ENCODE measurements around the gene CAPN11. TPM values are rescaled to one million over a fixed set of nuclear protein-coding genes. Genes with fewer than 3 reads are reported as not detected.

CAPN11 gene
- total RNA-seq, 4 donors from 2014 or later = 0.19 to 0.45 (median 0.27) TPM; not detected in 1

- H3K27ac ChIP-seq = no peak overlapping the region
- H3K4me1 ChIP-seq = no peaks in the 10 kb centered on the region
- H3K36me3 ChIP-seq = peaks cover 0 to 24% of the 10 kb centered on the region in 2 donors
- H3K4me3 ChIP-seq = no peak overlapping the region
- H3K27me3 ChIP-seq = no peaks in the 10 kb centered on the region
- no peak for ATAC-seq
- no peak for TF ChIP-seq EP300 (IDR thresholded peaks at IDR 0.05)
- no peaks in the 10 kb centered on the region for H3K9me3 ChIP-seq
- WGBS, 2 donors (ENCODE audit: low coverage in 1 of 2) = 44 to 73% methylated on average over 4 of the region's 11 CpGs
These were observed 1.5 kb upstream of the CAPN11 start for GRCh38 chr6:44157152-44157521.

DNA sequence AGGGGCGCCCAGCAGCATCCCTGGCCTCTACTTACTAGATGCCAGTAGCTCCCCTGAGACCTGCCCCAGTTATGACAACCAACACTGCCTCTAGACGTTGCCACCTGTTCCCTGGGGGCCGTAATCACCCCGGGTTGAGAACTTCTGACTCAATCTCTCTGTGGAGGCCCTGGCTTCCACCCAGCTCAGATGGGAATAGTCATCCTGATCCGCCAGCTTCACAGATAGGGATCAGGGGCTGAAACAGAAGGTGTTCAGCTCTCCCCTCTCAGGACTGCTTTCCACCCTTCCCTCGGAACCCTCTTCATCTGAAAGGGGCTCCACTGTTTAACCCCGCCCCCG, 3.3 kb downstream of the CAPN11 start:
- peaks cover 21% of the 10 kb centered on the region for H3K27me3 ChIP-seq
- no peaks in the 10 kb centered on the region for H3K36me3 ChIP-seq
- TF ChIP-seq POLR2AphosphoS5 (IDR thresholded peaks at IDR 0.05) (no peak), POLR2A (IDR thresholded peaks at IDR 0.05) (no peak), CTCF (IDR thresholded peaks at IDR 0.05) (no peak), EP300 (IDR thresholded peaks at IDR 0.05) (no peak)
- no peak overlapping the region for H3K27ac ChIP-seq
- WGBS, 2 donors (ENCODE audit: low coverage in 1 of 2) = 53% methylated on average over 3 of the region's 8 CpGs; no CpG with 5 or more reads in 1 of the 2 donors
- ATAC-seq = no peak
- H3K4me1 ChIP-seq = no peaks in the 10 kb centered on the region
- no peak overlapping the region for H3K4me3 ChIP-seq
- H3K9me3 ChIP-seq = no peaks in the 10 kb centered on the region

GRCh38 chr6:44162876-44163625, 4.4 kb downstream of the CAPN11 start:
- H3K27ac ChIP-seq = no peak overlapping the region
- TF ChIP-seq CTCF (IDR thresholded peaks at IDR 0.05) (no peak), EP300 (IDR thresholded peaks at IDR 0.05) (no peak), POLR2AphosphoS5 (IDR thresholded peaks at IDR 0.05) (no peak), POLR2A (IDR thresholded peaks at IDR 0.05) (no peak)
- 60 to 67% methylated on average over 2 to 4 of the region's 8 CpGs for WGBS, 2 donors (ENCODE audit: low coverage in 1 of 2)

GRCh38 chr6:44166116-44166515, 7.5 kb downstream of the CAPN11 start:
- Histone ChIP-seq H3K27ac (no peak overlapping the region), H3K27me3 (peaks cover 21% of the 10 kb centered on the region), H3K4me3 (no peak overlapping the region), H3K4me1 (no peaks in the 10 kb centered on the region), H3K9me3 (no peaks in the 10 kb centered on the region), H3K36me3 (no peaks in the 10 kb centered on the region)
- ATAC-seq = no peak
- no peak for TF ChIP-seq POLR2AphosphoS5 (IDR thresholded peaks at IDR 0.05)
- TF ChIP-seq EP300 (IDR thresholded peaks at IDR 0.05) = no peak
- no peak for TF ChIP-seq POLR2A (IDR thresholded peaks at IDR 0.05)
- TF ChIP-seq CTCF (IDR thresholded peaks at IDR 0.05) = no peak
- WGBS, 2 donors (ENCODE audit: low coverage in 1 of 2) = 71 to 83% methylated on average over 2 to 3 of the region's 7 CpGs

More at GRCh38 chr6:44162876-44163625, 4.4 kb downstream of the CAPN11 start:
- ATAC-seq = no peak
- Histone ChIP-seq H3K27me3 (peaks cover 21% of the 10 kb centered on the region), H3K36me3 (no peaks in the 10 kb centered on the region), H3K4me3 (no peak overlapping the region), H3K9me3 (no peaks in the 10 kb centered on the region), H3K4me1 (no peaks in the 10 kb centered on the region)

DNA sequence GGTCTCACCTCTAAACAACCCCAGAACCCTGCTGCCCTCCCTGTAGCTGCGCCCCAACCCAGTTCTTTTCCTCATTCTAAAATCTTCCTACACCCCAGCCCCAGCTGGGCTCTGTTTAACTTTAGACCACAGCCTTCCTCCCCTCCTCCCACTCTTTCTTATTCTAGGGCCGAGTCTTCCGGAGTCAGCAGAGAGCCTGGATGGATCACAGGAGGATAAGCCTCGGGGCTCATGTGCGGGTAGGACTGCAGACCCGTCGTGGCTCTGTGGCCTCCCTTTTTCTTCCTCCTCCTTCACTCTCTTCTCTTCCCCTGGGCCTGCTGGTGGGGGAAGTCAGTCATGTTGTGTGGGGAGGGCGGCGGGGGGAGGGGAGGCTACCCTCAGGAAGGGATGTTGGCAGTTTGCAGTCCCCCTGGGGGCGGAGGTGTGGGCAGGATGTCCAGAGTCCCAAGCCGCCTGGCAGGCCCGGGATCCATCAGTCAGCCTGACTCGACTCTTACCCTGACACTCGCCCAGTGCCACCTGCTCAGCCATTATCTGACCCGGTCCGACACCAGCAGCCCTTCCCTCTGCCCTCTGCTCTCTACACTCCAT, 8.1 kb downstream of the CAPN11 start:
- TF ChIP-seq POLR2A (IDR thresholded peaks at IDR 0.05) (no peak), CTCF (IDR thresholded peaks at IDR 0.05) (no peak), POLR2AphosphoS5 (IDR thresholded peaks at IDR 0.05) (no peak), EP300 (IDR thresholded peaks at IDR 0.05) (no peak)
- Histone ChIP-seq H3K4me3 (no peak overlapping the region), H3K36me3 (no peaks in the 10 kb centered on the region), H3K9me3 (no peaks in the 10 kb centered on the region), H3K27ac (no peak overlapping the region), H3K4me1 (no peaks in the 10 kb centered on the region), H3K27me3 (peaks cover 21% of the 10 kb centered on the region)
- ATAC-seq = no peak
- whole genome bisulfite sequencing, 2 donors (ENCODE audit: low coverage in 1 of 2) = 77 to 89% methylated on average over 1 of the region's 16 CpGs
